Stimulated activated CD8-positive, alpha-beta memory T cell treated with anti-CD3 and anti-CD28 coated beads, Interleukin-4, amount 100 ng/mL, for 1 hour (primary cell): ENCODE results near the gene PCDHGC5.

Source experiments
- DNase-seq, 2 donors: peaks; one replicate each; pipeline ENCODE4 v3.0.0-alpha.2; 2020; ENCODE audit warnings: low read depth in 2 of 2, low spot score in 1 of 2

PCDHGC5 gene

GRCh38 chr5:141512911-141513626 is 24.2 kb downstream of the PCDHGC5 start:
- DNase-seq: no peak

GRCh38 chr5:141513627-141514329 is 24.9 kb downstream of the PCDHGC5 start:
- peak in 1 of 2 donors; percentile 18 for DNase-seq

- no peak for DNase-seq
Observed at GRCh38 chr5:141514330-141515133, 25.7 kb downstream of the PCDHGC5 start.

DNA sequence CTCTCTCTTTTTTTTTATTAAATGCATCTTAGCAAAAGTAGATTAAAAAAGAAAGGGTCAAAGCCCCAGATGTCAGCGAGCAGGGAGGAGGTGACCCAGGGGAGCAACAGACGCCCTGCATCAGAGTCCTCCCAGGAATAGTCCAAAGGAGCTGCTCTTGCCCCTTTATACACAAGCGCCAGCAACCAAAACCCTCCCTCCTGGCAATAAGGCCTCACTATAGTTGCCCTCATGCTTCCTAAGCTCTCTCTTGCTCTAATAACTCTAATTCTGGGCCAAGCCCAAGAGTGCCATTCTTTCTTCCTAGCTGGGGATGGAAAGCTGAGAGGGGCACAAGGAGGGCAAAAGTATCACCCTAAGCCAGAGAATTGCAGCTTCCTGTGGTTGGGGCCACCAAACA is 26.3 kb downstream of the PCDHGC5 start:
- DNase-seq: no peak

GRCh38 chr5:141515946-141516671 is 27.2 kb downstream of the PCDHGC5 start:
- DNase-seq: no peak

DNA sequence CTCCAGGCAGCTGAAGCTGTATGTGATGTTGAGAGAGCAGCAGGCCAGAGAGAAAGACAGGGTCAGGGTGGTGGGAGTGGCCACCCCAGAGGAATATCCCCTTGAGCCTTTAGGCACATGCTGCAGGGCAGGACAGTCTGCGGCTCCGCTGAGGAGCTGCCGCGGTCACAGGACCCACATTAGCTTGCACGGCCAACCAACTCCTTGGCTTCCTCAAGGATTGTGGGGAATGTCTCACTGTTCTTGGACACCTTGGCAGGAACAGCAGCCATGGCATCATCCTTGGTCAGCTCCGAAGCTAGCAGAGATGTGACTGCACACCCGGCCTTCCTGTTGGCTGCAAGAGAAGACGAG is 27.8 kb downstream of the PCDHGC5 start:
- DNase-seq: no peak

DNA sequence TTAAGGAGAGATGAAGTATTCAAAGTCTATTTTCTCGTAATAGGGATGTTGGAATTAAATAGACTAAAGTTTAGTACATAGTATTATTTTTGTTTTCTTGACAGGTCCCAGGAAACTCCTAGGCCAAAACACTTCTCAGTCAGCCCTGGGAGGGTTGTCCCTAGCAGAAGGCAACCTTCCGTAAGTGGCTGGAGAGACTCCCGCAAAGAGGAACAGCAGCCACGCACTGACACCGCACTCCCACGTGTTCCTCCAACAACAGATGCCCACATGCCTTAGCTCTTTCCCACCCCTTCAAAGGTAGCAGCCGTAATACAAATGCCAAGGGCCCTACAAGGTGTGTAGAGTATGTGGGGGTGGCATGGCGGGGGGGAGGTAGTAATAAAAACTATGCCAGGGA is 28.4 kb downstream of the PCDHGC5 start:
- no peak for DNase-seq

DNA sequence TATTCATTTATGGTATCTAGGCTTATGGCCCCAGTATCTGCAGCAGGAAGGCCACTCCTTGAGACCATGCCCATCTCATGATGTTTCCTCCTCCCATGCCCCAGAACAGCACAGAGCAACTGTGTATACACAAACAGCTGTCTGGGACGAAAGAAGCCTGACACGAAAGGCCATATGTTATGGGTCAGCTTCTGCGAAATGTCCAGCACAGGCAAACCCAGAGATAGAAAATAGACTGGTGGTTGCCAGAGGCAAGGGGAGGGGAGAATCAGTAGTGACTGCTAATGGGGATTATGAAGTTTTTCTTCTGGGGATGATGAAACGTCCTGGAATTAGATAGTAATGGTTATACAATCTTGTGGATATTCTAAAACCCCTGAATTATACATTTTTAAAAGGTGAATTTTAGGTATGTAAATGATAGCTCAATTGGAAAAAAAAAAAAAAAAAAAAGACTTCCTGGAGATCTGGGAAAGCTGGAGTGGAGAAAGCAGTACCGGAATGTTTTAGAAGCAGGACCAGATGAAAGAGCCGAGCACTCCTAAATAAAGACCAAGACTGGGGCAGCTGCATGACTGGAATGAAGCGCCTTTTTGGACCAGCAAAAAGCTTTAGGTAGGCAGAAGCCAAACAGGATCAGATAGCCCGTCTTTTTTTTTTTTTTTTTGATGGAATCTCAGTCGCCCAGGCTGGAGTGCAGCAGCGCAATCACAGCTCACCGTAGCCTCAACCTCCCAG is 29.2 kb downstream of the PCDHGC5 start:
- DNase-seq: no peak

DNA sequence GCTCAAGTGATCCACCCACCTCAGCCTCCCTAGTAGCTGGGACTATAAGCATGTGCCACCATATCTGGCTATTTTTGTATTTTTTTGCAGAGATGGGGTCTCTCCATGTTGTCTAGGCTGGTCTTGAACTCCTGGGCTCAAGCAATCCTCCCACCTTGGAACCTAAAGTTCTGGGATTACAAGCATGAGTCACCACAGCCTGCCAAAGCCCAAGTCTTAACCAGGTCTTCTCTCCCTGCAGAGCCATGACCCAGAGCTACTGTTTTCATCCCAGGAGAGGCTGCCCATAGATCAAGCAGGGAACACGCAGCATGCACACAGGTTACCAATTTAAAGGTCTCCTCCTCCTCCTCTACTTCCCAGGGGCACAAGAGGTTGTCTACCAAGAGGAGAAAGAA is 29.7 kb downstream of the PCDHGC5 start:
- DNase-seq: no peak

DNA sequence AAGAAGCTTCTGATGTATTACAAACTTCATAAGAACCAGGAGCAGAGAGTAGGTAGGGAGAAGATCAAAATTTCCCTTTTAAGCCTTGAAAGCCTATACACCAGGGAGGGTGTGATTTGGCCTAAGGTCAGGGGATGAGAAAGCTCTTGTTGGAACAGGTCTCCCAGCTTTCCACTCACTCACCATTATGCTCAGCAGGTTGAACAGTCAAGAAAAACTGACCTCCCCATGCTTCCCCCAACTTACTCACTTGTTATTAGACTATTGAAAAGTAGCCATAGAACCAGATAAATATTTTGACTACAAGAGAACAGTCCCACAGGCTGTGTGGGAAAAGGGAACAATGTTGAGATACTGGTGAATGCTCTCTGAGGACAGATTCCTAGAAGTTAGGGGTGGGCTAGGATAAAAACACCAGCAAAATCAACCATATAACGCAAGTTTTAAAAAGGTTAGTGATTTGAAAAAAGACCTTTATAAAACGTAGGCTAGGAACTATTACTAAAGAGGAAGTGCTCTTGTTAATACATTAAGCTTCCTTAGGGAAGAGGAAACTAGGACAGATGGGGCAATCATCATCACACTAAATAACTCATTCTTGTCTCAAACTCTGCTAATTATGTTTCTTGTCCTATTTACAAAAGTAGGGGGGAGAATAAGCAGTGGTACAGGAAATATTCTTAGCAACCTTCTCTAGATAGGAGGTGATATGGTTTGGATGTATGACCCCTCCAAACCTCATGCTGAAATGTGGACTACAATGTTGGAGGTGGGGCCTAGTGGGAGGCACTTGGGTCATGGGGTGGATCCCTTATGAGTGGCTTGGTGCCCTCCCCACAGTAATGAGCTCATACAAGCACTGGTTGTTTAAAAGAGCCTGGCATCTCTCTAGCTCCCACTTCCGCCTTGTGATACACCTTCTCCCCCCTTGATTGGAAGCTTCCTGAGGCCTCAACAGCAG is 31.0 kb downstream of the PCDHGC5 start:
- DNase-seq: no peak

GRCh38 chr5:141521244-141521781 is 32.4 kb downstream of the PCDHGC5 start:
- DNase-seq: no peak

DNA sequence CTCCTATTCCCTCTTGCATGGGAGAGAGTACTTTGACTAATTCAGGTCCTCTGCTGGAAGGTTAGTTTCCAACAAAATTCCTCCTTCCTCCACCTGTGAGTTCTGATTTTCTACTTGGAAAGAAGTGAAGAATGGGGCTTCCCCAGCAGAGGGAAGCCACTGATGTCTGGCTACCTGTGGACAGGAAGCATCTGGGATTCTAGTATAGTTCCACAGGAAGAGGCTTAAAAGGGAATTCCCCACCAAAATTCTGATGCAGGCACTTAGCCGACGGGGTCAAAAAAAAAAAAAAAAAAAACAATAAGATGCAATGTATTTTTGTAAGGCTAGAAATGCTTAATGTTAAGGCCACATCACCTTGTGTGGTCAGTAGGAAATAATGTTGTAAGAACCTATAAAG is 33.4 kb downstream of the PCDHGC5 start:
- DNase-seq: no peak

- no peak for DNase-seq
Observed at GRCh38 chr5:141523991-141524390, 35.1 kb downstream of the PCDHGC5 start.

DNA sequence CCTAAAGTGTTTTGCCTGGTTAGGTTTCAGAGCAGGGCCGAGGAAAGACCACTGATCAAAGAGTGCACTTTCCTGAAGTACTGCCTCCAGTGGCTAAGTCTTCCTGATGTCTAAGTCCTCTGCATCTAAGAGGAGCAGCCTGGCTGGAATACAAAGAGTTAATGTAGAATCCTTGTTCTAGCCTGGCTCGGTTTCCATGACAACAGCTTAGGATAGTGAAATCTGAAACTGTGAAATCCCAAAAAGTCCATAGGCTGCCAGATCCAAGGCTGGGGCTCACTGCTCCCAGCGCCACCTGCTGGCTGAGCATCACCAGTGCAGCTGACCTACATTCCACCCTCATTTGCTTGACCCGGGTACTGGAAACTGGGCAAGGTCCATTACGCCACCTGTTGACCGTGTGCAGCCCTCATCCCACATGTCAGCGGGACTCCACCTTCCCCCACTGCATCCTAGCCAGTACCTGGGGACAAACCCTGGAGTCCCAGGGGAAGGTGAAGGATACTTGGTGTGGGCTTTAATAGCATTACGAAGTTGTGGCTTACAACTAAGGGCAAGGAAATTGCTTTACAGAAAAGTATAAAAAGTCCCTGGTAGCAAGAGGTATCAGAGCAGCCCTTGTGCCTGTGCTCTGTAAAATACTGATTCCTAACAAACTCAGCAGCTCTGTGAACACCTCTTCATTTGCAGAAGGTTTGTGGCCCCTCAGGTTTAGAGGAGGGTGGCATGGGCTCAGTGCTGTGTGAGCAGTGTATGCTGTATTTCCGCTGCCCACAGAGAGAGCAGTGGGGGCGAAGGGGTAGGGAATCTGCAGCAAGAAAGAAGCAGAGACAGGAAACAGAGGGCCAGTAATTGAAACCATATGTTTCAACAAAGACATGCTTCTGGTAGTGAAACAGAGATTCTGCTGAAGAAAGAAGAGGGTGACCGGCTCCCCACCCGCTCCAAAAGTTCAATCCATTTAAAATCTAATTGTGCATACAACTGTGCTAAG is 36.0 kb downstream of the PCDHGC5 start:
- DNase-seq: peak in 1 of 2 donors; percentile 18

GRCh38 chr5:141525653-141526052 is 36.8 kb downstream of the PCDHGC5 start:
- no peak for DNase-seq

DNA sequence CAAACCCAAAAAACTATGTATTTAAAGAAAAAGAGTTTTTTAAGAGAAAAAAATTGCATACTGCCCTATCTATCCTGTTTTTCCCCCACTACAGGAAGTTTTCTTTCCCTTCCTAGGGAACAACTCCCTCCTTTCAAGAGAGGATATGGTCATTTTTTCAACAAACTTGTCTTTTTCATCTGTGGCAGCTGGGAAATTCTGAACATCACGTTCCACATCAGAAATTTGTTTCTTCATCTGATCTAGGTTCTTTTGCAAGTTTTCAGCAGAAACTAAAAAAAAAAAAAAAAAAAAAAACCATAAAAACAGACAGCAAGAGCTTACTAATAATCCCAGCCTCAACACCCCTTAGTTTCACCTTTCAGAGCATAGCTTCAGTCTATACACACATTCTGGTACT is 38.5 kb downstream of the PCDHGC5 start:
- DNase-seq: no peak

- no peak for DNase-seq
Observed at GRCh38 chr5:141528291-141528984, 39.6 kb downstream of the PCDHGC5 start.
